Glutamatergic neuron (in vitro differentiated cells): ENCODE data around the gene VEGFC. TPM values are rescaled to one million over a fixed set of nuclear protein-coding genes. Genes with fewer than 3 reads are reported as not detected.

Source experiments
- DNase-seq: peaks from one replicate; pipeline ENCODE4 v3.0.0; 2022
- H3K27ac Mint-ChIP-seq: one replicate; pipeline ENCODE4 v1.8.0; 2020; ENCODE audit warnings: mild to moderate bottlenecking, mixed read lengths, inconsistent platforms; ENCODE audit not compliant: unreplicated experiment
- H3K27me3 Mint-ChIP-seq: one replicate; pipeline ENCODE4 v1.8.0; 2020; ENCODE audit warnings: mild to moderate bottlenecking, moderate library complexity, mixed read lengths, inconsistent platforms; ENCODE audit not compliant: unreplicated experiment
- H3K36me3 Mint-ChIP-seq: one replicate; pipeline ENCODE4 v1.8.0; 2020; ENCODE audit warnings: mild to moderate bottlenecking, mixed read lengths, inconsistent platforms; ENCODE audit not compliant: unreplicated experiment
- H3K4me1 Mint-ChIP-seq: one replicate; pipeline ENCODE4 v1.8.0; 2020; ENCODE audit warnings: mild to moderate bottlenecking, low read depth, mixed read lengths, inconsistent platforms; ENCODE audit not compliant: unreplicated experiment
- H3K4me3 Mint-ChIP-seq: one replicate; pipeline ENCODE4 v1.8.0; 2020; ENCODE audit warnings: mild to moderate bottlenecking, mixed read lengths, inconsistent platforms; ENCODE audit not compliant: unreplicated experiment
- H3K9me3 Mint-ChIP-seq: one replicate; pipeline ENCODE4 v1.8.0; 2020; ENCODE audit warnings: mild to moderate bottlenecking, moderate library complexity, mixed read lengths, inconsistent platforms; ENCODE audit not compliant: unreplicated experiment
- total RNA-seq: library from RNA; stranded (reverse); fragmentation: NEBNext Ultra II Directional; extraction: Animal tissue kit (Norgen Biotek cat#: 25700); gene quantifications from one replicate; pipeline ENCODE4 v1.2.1, GENCODE V29; 2021; ENCODE audit not compliant: unreplicated experiment
- TF ChIP-seq, protein P1 (sequence below): fragments of 200-600 bp; sonication (generic); IDR thresholded peaks from one replicate; pipeline ENCODE4 v1.5.0; 2021; ENCODE audit not compliant: partially characterized antibody, unreplicated experiment

VEGFC gene
- total RNA-seq, 1 donor from 2014 or later: not detected

DNA sequence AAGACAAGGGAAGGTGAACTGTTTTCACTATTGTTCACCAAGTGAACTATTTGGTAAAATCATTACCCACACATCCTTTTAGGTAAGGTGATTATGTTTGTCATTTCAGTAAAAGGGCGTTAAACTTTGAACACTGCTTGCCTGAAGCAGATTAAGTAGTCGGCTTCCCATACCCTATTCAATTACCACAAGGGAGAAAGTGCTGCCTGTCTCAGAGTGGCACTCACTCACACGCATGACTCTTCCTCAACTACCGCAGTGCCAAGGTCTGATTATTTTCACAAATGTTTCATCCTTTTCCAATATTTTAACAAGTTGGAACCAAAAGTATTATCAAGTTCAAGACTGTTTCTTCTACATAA lies 11.0 kb downstream of the VEGFC start:
- H3K4me3 Mint-ChIP-seq: no peak overlapping the region
- no peaks in the 10 kb centered on the region for H3K36me3 Mint-ChIP-seq
- H3K9me3 Mint-ChIP-seq: no peaks in the 10 kb centered on the region
- no peaks in the 10 kb centered on the region for H3K27me3 Mint-ChIP-seq
- no peak for DNase-seq
- H3K27ac Mint-ChIP-seq: no peak overlapping the region
- no peaks in the 10 kb centered on the region for H3K4me1 Mint-ChIP-seq
- TF ChIP-seq, protein P1, sequence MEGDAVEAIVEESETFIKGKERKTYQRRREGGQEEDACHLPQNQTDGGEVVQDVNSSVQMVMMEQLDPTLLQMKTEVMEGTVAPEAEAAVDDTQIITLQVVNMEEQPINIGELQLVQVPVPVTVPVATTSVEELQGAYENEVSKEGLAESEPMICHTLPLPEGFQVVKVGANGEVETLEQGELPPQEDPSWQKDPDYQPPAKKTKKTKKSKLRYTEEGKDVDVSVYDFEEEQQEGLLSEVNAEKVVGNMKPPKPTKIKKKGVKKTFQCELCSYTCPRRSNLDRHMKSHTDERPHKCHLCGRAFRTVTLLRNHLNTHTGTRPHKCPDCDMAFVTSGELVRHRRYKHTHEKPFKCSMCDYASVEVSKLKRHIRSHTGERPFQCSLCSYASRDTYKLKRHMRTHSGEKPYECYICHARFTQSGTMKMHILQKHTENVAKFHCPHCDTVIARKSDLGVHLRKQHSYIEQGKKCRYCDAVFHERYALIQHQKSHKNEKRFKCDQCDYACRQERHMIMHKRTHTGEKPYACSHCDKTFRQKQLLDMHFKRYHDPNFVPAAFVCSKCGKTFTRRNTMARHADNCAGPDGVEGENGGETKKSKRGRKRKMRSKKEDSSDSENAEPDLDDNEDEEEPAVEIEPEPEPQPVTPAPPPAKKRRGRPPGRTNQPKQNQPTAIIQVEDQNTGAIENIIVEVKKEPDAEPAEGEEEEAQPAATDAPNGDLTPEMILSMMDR: no peak

DNA sequence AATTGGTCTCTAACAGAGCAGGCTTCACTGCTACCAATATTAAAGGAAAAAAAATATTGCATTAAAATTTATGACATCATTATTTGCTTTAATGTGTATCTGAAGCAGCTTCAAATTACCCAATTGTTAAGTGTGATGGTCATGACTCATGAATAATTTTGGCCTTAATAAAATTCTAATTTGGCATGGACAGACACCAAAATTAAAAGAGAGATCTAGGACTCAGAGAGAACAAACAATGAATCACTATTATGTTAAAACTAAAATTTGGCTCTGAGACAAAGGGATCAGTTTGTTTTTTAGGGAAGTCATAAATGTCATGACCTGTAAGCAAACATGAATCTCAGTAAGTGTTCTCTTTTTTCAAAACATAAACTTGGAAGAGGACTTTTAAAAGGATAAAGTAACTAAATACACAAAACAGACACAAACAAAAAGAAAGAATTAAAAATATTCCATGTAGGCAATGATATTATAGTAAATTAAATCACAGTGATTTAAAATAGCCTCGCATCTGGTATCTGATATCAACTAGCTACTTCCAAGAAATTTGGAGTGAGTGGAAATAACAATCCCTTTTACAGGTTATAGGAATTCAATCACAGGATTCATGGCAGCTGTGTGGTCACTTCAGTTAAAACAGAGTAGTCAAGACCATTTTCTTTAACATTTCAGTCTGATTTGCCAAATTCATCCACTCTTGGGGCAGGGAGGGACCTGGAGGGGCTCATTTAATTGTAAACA lies 11.6 kb downstream of the VEGFC start:
- Mint-ChIP-seq H3K27me3 (no peaks in the 10 kb centered on the region), H3K4me3 (no peak overlapping the region), H3K9me3 (no peaks in the 10 kb centered on the region), H3K36me3 (no peaks in the 10 kb centered on the region), H3K4me1 (no peaks in the 10 kb centered on the region), H3K27ac (no peak overlapping the region)
- TF ChIP-seq, protein P1: no peak
- DNase-seq: no peak

DNA sequence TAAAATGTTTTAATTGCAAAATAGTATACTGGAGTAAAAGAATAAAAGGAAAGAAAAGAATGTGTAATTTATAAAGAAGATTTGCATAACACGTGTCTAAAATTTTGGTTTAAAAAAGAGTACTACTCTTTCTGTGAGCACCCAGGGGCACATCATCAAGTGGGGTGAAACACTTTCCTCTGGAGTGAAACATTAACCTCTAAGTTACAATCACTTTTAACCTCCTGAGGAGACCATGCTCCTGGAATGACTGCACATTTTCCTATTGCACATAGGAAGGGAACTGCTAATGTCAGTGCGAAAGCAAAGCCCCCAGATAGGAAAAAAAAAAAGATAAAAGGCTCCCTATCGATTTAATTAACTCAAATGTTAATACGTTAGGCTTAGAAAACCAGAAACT lies 13.3 kb downstream of the VEGFC start:
- Mint-ChIP-seq H3K27ac (no peak overlapping the region), H3K4me3 (no peak overlapping the region), H3K4me1 (no peaks in the 10 kb centered on the region), H3K9me3 (no peaks in the 10 kb centered on the region), H3K27me3 (no peaks in the 10 kb centered on the region), H3K36me3 (no peaks in the 10 kb centered on the region)
- no peak for DNase-seq
- TF ChIP-seq, protein P1: no peak

DNA sequence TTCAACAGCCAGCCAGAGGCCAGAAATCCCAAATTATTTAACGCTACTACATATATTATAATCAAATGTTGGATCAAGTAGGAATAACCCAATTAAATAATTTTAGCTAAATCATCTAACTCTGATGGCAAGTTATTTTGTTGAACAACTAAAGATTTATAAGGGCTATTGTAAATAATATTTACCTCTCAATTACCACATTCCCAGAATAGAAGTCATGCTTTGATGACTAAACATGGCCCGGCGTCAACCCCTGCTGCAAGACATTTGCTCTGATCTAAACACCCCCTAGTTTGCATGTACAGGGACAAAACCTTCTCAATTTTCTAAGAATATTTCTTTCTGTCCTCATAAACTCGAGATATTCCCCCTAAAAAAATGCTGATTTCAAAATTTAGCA lies 14.2 kb downstream of the VEGFC start:
- H3K27me3 Mint-ChIP-seq: no peaks in the 10 kb centered on the region
- no peaks in the 10 kb centered on the region for H3K9me3 Mint-ChIP-seq
- H3K27ac Mint-ChIP-seq: no peak overlapping the region
- no peaks in the 10 kb centered on the region for H3K36me3 Mint-ChIP-seq
- H3K4me3 Mint-ChIP-seq: no peak overlapping the region
- H3K4me1 Mint-ChIP-seq: no peaks in the 10 kb centered on the region
- TF ChIP-seq, protein P1: no peak
- DNase-seq: no peak

DNA sequence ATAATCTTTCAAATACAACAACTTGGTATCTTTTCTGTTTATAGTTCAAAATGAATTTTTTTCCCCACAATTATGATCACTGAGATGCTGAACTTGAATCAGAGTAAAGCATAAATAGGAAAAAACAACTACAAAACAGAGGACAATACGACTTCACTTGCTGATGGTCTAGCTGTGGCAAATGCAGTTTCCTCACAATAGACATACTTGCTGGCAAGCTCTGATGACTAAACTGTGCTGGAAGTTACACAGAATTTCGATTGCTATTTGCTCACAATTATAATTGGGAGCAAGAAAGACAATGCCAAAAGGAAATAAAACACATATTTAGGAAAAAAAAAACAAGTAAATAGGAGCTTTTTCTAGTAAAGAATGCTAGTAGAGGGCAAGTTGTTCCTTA lies 14.7 kb downstream of the VEGFC start:
- no peak for DNase-seq
- Mint-ChIP-seq H3K27me3 (no peaks in the 10 kb centered on the region), H3K4me1 (no peaks in the 10 kb centered on the region), H3K4me3 (no peak overlapping the region), H3K36me3 (no peaks in the 10 kb centered on the region), H3K9me3 (no peaks in the 10 kb centered on the region), H3K27ac (no peak overlapping the region)
- TF ChIP-seq, protein P1: no peak
